Small intestine (tissue), 7 donors: Measurements from ENCODE around the gene FAM117A. TPM values are rescaled to one million over a fixed set of nuclear protein-coding genes. Genes with fewer than 3 reads are reported as not detected.
A peak's percentile ranks its signal among the peaks of the same experiment; 100 is the strongest.

Experiments used
- DNase-seq, 2 donors: peaks; one replicate each; pipeline versions ENCODE4 v3.0.0 to v3.0.0-alpha.2; 2013
- FAIRE-seq: peaks from 2 replicates; lab custom pipeline; 2012; peaks lifted over from hg19 to GRCh38; lab: Jason Lieb, UNC
- H3K27ac ChIP-seq, 3 donors: one replicate each; pipeline ENCODE4 v1.5.1; 2013; ENCODE audit warnings: low read length in 2 of 3, mild to moderate bottlenecking in 2 of 3, control low read depth in 1 of 3, inconsistent platforms in 1 of 3, low read depth in 1 of 3, moderate library complexity in 1 of 3
- H3K27me3 ChIP-seq, 3 donors: one replicate each; pipeline ENCODE4 v1.6.1; 2013; ENCODE audit warnings: low read length in 3 of 3, inconsistent platforms in 1 of 3; ENCODE audit not compliant: control insufficient read depth in 3 of 3, insufficient read depth in 3 of 3
- H3K36me3 ChIP-seq, 3 donors: one replicate each; pipeline ENCODE4 v1.6.1; 2013; ENCODE audit warnings: low read length in 3 of 3, inconsistent platforms in 1 of 3, low read depth in 1 of 3, mild to moderate bottlenecking in 1 of 3, moderate library complexity in 1 of 3; ENCODE audit not compliant: control insufficient read depth in 3 of 3, insufficient read depth in 2 of 3
- H3K4me1 ChIP-seq, 3 donors: one replicate each; pipeline ENCODE4 v1.6.1; 2013; ENCODE audit warnings: low read length in 2 of 3, inconsistent platforms in 1 of 3, low read depth in 1 of 3, mild to moderate bottlenecking in 1 of 3, moderate library complexity in 1 of 3; ENCODE audit not compliant: control insufficient read depth in 3 of 3, insufficient read depth in 2 of 3
- H3K4me3 ChIP-seq, 3 donors: one replicate each; pipeline ENCODE4 v1.5.1; 2013; ENCODE audit warnings: low read length in 3 of 3, control low read depth in 1 of 3, inconsistent platforms in 1 of 3, low read depth in 1 of 3, mild to moderate bottlenecking in 1 of 3, moderate library complexity in 1 of 3
- H3K9me3 ChIP-seq, 2 donors: one replicate each; pipeline ENCODE4 v1.6.1; 2013; ENCODE audit warnings: low read depth in 1 of 2, low read length in 1 of 2; ENCODE audit not compliant: control insufficient read depth in 2 of 2, insufficient read depth in 1 of 2
- WGBS, 3 donors: extraction: QIAGEN DNeasy Blood & Tissue Kit; methylation state at CpG; one replicate each; pipeline ENCODE4 v1.1.7; 2013; 5-methylcytosine and 5-hydroxymethylcytosine counted together
- polyA plus RNA-seq, 4 donors: library from polyadenylated mRNA; stranded (reverse) in 3 of 4; unstranded in 1 of 4; fragments of 200-250 nt in 3 of 4; fragments of 120-200 nt in 1 of 4; gene quantifications; one replicate each; pipeline versions ENCODE4 v1.2.1 to v1.2.3, GENCODE V29; 2013
- donor health status: healthy with polysubstance abuse.
- donor health status: control.
- donor health status: control.
- donor health status: Bipolar disorder and iron deficiency.
- donor health status: healthy.

Gene FAM117A
- polyA plus RNA-seq, 4 donors = 2.9 to 9.4 (median 7.2) TPM

GRCh38 chr17:49776551-49777300 is 12.8 kb upstream of the FAM117A start:
- WGBS, 3 donors = 69 to 76% (median 75%) methylated on average over 8 of the region's 8 CpGs
- no peak for DNase-seq
- Histone ChIP-seq H3K4me3 (no peak overlapping the region), H3K9me3 (no peaks in the 10 kb centered on the region), H3K27ac (peak overlapping the region in 1 of 3 donors; percentile 21), H3K4me1 (no peaks in the 10 kb centered on the region), H3K36me3 (no peaks in the 10 kb centered on the region), H3K27me3 (no peaks in the 10 kb centered on the region)
- FAIRE-seq = no peak

DNA sequence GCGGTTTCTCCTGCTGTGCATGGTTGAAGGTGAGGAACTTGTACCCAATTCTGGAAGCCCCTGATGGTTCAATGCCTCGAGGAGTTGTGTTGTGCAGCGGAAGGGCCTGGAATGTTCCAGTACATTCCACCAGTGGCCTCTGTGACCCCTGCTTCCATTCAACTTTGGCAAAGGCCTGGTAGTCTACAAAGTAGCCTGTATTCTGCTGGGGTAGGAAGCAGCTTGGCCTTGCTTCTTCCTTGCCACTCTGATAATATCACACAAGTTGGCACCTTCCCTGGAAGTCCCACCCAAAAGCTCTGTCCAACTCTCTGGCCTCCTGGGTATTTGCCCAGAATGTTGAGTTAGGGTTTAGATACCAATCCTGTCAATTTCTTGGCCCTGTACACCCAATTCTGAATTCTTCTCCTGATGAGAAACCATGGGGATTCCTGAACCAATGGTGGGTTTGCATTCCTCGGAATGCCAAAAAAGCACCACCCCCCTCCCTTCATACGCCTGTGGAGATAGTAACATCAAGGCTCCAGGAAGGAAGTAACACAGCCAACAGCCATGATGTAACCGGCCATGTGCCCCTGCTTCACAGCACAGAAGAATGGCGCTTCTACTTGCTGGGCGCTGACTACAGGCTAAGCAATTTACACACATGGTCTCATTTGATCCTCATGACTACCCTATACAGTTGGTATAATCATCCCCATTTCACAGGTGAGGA is 11.8 kb upstream of the FAM117A start:
- DNase-seq (no peak), FAIRE-seq (no peak)
- Histone ChIP-seq H3K27ac (peak overlapping the region in 1 of 3 donors; percentile 51), H3K9me3 (no peaks in the 10 kb centered on the region), H3K4me1 (no peaks in the 10 kb centered on the region), H3K4me3 (no peak overlapping the region), H3K27me3 (no peaks in the 10 kb centered on the region), H3K36me3 (no peaks in the 10 kb centered on the region)
- 77 to 88% (median 87%) methylated on average over 8 of the region's 8 CpGs for WGBS, 3 donors

DNA sequence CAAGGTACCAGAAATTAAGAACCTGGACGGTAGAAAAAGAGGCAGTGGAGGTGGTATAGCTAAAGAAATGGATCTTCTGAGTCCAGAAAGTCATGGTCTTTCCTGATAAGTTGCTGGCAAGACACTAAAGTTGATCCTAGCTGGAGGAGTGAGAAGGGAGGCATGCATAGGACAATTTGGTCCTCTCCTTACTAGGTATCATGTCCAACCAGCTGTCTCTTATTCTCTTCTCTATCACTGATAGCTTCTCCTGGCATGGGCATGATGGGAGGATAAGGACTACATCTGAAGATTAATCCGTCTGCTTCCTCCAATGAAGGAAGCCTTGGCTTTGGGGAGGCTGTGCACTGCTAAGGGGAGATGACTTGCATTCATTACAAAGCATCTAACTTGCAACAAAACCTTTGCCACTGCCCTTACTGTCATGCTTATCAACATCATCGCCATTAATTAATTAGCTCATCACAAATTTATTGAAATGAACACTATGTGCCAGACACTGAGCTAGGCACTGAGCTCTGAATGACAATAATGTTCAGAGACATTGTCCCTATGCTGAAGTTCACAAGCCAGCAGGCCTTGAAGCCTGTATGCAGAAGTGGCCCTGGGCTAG is 3.1 kb upstream of the FAM117A start:
- Histone ChIP-seq H3K27me3 (peaks cover 0 to 8% (median 0%) of the 10 kb centered on the region in 3 donors), H3K9me3 (no peaks in the 10 kb centered on the region), H3K27ac (no peak overlapping the region), H3K4me3 (no peak overlapping the region), H3K36me3 (no peaks in the 10 kb centered on the region), H3K4me1 (peaks cover 0 to 9% (median 4%) of the 10 kb centered on the region in 3 donors)
- 72 to 74% (median 72%) methylated on average over 3 of the region's 3 CpGs for WGBS, 3 donors
- FAIRE-seq (no peak), DNase-seq (no peak)

DNA sequence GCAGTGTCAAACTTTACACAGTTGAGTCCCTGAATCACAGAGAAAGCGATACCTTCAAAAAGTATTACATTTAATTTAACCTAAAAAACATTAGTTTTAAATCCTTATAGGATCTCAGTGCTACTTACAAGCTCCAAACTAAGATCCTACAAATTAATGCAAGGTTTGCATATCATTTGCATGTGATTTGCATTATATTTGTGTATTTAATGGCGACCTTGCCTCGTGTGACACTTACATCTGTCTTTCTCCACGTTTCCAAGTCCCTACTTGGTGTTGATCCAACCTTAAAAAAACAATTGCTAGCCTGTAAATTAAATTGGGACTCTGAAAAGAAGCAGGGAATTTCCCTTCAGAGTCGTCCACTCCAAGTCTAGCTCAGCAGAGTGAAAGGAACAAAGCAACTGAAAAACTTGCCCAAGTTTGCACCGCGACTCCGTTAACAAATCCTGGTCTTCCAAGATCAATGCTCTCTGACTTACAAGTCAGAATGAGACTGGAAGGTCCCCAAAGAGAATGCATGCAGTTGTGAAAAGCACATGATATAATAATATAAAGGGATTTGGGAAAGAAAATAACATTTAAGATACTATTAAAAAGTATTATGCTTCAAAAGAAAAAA is 739 bp upstream of the FAM117A start:
- DNase-seq (no peak), FAIRE-seq (no peak)
- peaks cover 0 to 8% (median 0%) of the 10 kb centered on the region in 3 donors for H3K27me3 ChIP-seq
- H3K4me1 ChIP-seq = peaks cover 0 to 13% (median 9%) of the 10 kb centered on the region in 3 donors
- whole genome bisulfite sequencing, 3 donors = 26 to 29% (median 26%) methylated on average over 8 of the region's 8 CpGs
- H3K9me3 ChIP-seq = no peaks in the 10 kb centered on the region
- H3K27ac ChIP-seq = peak overlapping the region in 1 of 3 donors; percentile 8
- no peaks in the 10 kb centered on the region for H3K36me3 ChIP-seq
- peak overlapping the region in 1 of 3 donors; percentile 3 for H3K4me3 ChIP-seq

DNA sequence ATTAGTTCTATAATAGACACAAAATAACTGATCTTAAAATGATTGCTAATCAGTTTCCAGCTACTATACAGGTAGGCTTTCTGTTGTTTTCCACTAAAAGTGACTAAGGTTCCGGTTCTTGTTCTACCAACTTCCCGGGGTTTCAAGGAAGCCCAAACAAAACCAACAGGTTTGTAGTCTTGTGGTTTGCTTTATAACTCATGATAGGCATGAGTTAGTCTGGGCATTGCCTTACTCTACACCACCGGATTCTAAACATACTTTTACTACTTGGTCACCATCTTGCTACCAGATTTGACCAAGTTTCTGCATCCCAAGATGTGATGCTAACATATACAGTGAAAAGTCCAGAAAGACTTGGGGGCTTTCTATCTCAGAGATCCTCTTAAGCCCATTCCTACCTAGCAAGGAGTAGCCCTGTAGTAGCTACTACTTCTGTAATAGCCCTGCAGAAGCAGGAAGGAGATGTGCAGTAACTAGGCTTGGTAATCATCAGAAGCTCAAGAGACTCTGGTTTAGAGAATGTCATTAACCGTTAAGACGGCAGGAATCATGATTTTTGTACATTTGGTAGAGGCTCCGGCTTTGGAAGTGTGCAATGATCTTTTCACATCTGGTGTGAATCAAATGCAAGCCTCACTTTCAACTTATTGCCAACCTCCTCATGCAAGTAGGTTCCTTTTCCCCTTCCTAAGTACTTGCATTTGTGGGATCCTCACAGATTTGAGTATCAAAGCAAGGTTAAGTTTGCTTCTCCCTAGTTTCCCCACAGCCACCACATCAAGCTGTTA is 1.6 kb downstream of the FAM117A start:
- DNase-seq (no peak), FAIRE-seq (no peak)
- no peaks in the 10 kb centered on the region for H3K9me3 ChIP-seq
- peaks cover 0 to 13% (median 9%) of the 10 kb centered on the region in 3 donors for H3K4me1 ChIP-seq
- peaks cover 0 to 8% (median 0%) of the 10 kb centered on the region in 3 donors for H3K27me3 ChIP-seq
- peak overlapping the region in 2 of 3 donors; percentile 61 to 89 for H3K4me3 ChIP-seq
- WGBS, 3 donors = 68 to 74% (median 72%) methylated on average over 6 of the region's 6 CpGs
- H3K27ac ChIP-seq = peak overlapping the region in 1 of 3 donors; percentile 19
- peaks cover 0 to 3% (median 0%) of the 10 kb centered on the region in 3 donors for H3K36me3 ChIP-seq

GRCh38 chr17:49760932-49761558 is 2.9 kb downstream of the FAM117A start:
- Histone ChIP-seq H3K4me1 (peaks cover 0 to 13% (median 9%) of the 10 kb centered on the region in 3 donors), H3K36me3 (peaks cover 0 to 8% (median 0%) of the 10 kb centered on the region in 3 donors), H3K27ac (peak overlapping the region in 1 of 3 donors; percentile 46), H3K9me3 (no peaks in the 10 kb centered on the region), H3K27me3 (no peaks in the 10 kb centered on the region), H3K4me3 (no peak overlapping the region)
- FAIRE-seq (no peak), DNase-seq (no peak)
- 58 to 70% (median 65%) methylated on average over 6 of the region's 6 CpGs for WGBS, 3 donors

GRCh38 chr17:49760296-49760695 is 3.6 kb downstream of the FAM117A start:
- peaks cover 0 to 8% (median 0%) of the 10 kb centered on the region in 3 donors for H3K36me3 ChIP-seq
- no peak overlapping the region for H3K4me3 ChIP-seq
- H3K9me3 ChIP-seq = no peaks in the 10 kb centered on the region
- H3K27ac ChIP-seq = no peak overlapping the region
- H3K4me1 ChIP-seq = peaks cover 0 to 13% (median 9%) of the 10 kb centered on the region in 3 donors
- no peak for DNase-seq
- FAIRE-seq = no peak
- H3K27me3 ChIP-seq = no peaks in the 10 kb centered on the region
- WGBS, 3 donors = 91 to 93% (median 92%) methylated on average over 1 of the region's 1 CpG
